ENCODE results near the gene MAP2K6.

MAP2K6 gene

DNA sequence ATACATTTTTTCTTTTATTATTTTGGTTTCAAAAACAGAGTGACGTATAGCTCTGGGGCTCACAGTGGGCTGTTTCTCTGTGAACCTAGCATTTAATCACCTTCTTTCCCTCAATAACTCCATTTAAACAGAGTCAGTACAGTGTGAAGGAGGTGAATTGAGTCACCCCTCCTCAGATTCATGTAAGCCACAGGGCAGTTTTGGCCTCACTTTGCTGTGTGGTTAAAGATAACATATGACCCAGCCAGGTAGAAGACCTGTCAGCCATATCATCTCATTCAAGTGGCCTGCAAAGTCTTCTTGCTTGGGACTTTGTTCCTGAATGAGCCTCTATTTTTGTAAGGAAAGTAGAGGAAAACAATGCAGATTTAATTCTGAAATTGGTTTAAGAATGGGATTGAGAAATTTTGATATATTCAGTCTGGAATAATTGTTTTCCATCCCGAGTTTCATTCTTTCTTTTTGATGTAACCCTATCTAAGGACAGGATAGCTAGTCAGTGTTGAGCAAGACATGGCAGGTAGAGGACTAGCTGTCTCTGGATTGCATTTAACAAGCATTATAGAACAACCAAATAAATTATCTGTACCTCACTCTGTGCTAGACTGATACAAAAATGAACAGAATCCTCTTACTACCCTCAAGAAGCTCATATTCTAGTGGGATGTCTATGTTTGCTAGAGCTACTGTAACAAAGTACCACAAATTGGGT is 13.1 kb downstream of the MAP2K6 start:
- no peak for DNase-seq

DNA sequence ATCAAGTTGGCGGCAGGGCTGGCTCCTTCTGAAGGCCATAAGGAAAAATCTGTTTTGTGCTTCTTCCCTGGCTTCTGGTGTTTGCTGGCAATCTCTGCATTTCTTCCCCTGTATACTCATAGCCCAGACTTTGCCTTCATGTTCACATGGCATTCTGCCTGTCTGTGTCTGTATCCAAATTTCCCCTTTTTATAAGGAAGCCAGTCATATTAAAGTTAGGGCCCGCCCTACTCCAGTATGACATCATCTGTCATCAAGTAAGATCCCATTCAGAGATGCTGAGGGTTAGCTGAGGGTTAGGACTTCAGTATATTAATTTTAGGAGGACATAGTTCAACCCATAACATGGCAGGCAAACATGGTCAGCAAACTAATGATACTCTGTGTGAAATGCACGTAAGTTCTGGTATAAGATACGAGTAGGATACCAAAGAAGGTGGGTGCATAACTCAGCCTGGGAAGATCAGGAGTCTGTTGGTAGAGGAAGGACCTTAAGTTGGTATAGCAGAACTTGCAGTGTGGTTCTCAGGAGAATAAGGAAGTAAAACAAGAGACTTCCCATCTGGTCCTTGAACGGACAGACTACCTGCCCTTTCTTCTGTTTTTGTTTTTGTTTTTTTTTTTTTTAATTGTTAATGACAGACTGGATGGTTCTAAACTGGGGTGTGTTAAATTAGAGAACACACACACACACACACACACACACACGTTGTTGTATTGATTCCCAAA is 13.9 kb downstream of the MAP2K6 start:
- DNase-seq, result no peak

DNA sequence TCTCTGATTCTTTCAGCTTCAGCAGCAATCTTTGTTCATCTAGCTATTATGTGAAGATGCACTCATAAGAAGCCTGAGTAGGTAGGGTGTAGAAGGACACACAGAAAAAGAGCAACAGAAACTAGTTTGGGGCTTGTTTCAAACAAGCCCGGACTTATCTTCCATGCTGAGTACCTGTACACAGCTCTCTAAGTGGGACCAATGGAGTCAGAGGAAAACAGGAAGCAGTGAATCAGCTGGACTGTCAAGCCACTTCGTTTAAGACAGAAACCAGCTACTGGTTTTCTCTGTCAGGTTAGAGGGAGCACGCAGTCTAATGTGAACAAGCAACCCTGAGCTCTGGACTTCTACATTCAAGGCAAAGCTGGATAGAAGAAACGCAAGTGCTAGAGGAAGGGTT is 16.0 kb downstream of the MAP2K6 start:
- no peak for DNase-seq

DNA sequence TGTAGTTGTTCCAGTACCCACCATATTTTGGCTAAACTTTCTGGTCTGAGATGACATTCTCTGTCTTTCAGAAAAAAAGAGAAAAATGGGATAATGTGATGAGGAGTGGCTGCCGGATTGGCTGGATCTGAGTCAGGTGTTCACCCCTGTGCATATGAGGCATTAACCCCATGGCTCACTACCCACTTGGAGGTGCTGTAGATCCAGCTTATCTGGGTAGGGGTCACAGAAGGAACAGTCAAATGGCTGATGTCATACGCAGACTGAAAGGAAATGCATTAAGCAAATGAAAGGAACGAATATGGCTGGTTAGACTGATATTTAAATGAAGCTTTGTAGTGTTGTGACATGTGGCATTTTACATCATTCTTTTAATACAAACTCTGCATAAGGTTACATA is 17.3 kb downstream of the MAP2K6 start:
- DNase-seq, result no peak

DNA sequence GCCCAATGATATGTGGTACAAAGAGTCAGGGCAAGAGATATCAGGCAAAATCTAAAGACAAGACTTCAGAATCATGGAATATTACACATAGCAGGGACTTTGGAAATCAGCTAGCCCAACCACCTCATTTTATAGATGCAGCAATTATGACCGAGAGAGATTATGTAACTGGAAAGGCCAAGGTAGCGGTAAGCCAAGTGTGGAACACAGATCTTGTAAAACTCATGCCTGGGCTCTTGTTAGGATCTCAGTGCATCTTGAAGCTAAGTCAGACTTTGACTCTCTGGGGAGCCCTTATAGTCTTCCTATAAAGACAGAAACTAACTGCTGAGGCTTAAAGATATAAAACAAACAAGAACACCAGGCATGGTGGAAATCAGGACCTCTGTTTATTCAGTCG is 18.6 kb downstream of the MAP2K6 start:
- DNase-seq, result no peak

DNA sequence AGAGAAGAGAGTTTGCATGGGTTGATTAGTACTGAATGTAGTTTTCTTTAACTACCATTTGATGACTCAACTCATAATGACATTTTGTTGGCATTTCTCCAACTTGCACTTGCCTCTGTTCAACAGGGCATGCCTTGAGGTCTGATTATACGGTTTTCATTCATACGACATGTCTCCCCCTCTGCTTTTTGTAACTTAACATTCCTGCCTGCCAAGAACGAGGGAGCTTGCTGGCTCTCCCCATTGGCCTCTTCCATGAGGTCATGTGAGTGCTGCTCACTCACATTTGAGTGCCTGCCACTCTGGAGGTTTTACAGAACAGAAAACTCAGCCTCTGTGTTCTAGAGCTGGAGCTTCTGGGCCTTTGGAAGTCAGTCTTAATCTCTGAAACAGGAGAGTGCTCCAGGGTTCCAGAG is 19.7 kb downstream of the MAP2K6 start:
- peak; percentile 26 for DNase-seq

DNA sequence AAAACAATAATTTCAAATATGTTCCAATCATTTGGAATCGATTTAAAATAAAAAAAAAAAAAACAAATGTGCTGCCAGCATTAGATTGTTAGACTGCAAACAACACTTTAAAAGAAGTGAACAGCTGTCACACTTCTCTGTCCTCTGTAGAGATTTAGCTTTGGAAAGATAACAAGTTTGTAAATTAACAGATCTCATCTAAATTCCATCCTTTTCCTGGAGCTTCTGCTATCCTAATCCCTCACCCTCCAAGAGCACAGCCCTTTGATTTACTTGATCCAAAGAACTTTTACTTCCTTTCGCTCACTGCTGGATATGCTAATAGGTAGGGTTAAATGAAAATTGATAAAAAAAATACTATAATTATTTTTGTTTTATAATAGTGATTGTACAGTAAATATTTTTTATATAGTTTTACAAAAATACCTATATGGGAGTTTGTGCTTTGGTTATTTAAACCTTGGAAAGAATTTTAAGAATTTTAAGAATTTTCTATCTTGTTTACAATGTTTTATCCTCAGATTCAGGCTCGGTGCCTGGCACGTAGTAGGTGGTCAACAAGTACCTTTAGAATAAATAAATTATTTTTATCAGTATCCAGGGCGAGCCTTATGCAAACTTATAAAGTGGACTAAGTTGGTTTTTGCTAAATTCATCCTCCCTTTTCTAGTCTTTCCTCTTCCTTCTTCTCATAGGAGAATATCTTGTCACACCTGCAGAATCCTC is 21.6 kb downstream of the MAP2K6 start:
- DNase-seq, result no peak

DNA sequence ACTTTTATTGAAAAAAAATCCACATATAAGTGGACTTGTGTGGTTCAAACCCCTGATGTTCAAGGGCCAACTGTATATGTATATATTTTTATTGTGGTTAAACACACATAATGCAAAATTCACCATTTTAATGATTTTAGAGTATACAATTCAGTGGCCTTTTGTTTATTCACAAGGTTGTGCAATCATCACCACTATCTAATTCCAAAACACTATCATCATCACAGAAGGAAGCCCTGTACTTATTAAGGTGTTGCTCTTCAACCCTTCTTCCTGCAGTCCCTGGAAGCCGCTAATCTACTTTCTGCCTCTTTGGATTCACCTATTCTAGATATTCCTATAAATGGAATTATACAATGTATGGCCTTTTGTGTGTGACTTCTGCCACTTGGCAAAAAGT is 23.0 kb downstream of the MAP2K6 start:
- no peak for DNase-seq

DNA sequence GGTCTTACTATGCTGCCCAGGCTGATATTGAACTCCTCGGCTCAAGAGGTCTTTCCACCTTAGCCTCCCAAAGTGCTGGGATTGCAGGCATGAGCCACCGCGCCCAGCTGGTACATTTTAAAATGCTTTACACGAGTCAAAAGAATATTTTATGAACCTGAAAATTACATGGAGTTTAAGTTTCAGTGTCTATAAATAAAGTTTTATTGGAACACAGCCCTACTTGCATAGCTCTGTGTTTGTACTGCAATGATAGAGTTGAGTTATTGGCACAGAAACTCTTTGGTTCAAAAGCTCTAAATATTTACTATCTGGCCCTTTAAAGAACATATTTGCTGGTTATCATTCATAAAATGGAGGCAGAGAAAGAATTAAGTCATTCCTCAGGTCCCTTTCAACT is 24.3 kb downstream of the MAP2K6 start:
- DNase-seq, result no peak

DNA sequence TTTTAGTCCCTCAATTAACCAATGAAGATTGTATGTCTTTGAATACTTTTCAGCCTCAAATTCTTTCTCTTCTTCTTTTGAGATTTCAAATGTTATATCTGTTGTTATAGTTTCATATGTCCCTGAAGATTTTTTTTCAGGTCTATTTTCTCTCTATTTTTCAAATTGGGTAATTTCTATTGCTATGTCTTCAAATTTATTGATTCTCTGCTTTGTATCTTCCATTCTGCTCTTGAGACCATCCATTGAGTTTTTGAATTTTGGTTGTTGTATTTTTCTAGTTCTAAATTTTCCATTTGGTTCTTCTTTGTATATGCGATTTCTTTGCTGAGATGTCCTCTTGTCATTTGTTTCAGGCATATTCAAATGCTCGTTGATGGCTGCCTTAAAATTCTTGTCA is 26.7 kb downstream of the MAP2K6 start:
- no peak for DNase-seq

DNA sequence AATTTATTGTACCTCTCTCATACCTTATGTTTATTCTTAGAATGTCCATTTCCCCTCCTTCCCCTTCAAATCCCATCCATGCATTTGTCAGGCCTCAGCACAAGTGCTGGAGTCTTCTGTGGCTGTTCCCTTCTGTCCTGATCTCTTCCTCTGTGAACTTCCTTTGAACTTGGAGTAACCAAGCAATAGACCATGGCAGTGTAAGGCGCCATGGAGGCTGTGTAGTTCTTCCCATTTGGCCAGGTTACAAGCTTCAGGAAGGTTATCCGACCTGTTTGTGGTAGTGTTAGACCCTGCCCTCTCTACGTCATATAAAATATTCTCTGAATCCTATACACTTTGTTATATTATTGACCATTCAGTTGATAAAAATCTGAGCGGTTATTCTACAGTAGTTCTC is 28.6 kb downstream of the MAP2K6 start:
- DNase-seq, result no peak

DNA sequence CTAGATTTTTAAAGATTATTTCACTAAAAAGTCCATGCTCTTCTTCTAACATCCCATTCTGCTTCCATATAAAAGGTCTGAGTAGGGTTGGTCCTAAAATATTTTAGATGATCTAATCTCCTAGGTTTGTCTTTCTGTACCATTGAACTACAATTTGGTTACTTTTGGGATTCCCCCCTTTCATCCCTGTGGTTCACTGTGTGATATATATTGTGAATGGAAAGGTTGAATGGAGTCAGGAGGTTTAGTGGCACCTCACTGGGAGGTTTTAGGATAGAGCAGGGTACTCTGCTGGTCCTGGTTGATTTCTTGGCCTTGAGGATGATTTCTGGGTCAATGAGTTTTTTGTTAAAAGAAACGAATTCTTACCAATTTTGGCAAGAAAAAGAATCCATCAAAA is 29.5 kb downstream of the MAP2K6 start:
- DNase-seq, result no peak

DNA sequence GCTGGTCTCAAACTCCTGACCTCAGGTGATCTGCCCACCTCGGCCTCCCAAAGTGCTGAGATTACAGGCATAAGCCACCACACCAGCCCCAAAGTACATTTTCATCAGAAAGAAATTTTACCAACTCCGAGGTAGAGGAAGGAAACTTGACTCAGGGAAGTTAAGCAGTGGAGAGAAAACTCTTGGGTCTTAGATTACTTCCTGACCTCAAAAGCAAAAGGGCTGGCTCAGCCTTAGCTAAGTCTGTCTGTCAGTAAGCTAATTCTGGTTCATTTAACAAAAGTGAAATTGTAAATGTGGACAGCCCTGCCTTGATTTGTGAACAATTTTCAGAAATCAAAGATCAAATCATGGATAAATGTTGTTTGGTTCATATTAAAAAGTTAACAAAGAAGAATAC is 30.6 kb downstream of the MAP2K6 start:
- DNase-seq, result no peak

DNA sequence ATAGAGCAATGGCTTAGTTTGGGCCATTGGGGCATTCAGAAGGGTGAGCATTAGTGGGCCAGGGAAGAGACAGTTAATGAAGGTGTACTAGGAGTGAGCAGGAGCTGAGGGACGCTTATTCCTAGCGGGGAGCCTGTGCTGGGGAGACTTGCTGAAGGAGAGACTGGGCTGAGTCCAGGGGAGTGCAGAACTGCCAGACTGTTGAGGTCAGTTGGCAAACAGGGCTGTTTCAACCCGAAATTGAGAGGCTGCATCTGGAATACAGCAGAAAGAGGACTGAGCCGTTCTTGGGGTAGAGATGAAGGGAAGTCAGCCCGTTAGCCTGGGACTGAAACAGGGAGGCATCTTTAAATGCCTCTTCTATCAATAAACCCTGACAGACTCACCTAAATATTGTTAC is 33.2 kb downstream of the MAP2K6 start:
- DNase-seq, result peak; percentile 55

DNA sequence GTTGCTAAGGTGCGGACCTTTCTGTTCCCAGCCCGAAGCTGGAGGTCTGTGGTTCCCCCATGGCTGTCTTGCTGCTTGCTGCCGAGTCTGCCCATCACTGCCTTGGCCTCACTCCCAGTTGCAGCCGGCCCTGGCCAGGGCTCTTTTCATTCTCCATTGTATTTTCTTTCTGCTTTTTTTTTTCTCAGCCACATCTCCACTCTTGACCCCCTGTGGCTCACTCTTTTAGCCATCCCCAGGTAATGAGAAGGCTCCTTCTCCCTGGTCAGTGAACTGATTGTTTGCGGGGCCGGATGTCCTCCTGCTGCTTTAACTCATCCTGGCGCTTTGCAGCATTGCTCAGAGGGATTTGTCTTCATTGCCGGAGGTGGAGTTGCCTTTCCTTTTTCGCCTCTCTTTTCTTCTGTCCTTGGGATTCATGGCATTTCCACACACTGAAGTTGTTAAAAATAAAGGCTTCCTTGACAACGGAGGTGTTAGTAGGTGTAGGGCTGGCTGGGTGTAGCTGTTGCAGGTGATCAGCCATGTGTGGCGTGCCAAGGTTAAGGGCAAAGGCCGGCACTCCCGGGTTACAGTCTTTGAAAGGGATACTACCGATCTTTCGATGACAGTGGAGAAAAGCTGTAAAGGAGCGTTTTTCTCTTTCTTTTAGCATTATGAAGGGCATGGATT is 34.1 kb downstream of the MAP2K6 start:
- peak; percentile 63 for DNase-seq

DNA sequence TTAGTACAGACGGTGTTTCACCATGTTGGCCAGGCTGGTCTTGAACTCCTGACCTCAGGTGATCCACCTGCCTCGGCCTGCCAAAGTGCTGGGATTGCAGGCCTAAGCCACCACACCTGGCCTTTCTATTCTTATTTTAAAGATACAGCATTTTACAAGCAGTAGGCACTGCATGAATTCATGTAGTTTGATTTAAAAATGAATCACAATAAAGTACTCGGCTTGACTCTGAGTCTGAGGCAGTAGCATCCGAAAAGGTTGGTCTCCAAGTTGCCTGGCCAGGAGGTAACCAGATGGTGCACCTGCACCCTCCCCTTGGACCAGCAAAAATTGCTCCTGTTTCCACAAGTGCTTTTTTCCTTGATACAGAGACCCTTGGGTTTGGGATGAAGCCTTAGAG is 35.6 kb downstream of the MAP2K6 start:
- DNase-seq, result no peak

DNA sequence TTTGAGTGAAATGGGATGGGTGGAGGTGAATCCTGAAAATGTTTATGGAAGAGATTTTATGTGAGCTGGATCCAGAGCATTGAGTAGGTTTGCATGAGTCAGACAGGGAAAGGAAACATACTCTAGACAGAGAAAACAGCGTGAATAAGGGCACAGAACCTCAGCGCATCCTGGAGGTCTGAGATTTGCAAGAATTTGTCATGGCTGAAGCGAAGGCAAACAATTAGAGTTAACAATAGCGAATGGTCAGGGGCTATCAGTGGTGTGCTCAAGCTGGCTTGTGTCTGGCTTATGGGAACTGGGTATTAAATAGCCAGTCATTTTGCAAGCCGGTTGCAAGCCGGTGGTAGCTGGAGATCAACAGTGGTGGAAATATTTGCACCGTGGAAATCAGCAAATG is 36.4 kb downstream of the MAP2K6 start:
- no peak for DNase-seq

DNA sequence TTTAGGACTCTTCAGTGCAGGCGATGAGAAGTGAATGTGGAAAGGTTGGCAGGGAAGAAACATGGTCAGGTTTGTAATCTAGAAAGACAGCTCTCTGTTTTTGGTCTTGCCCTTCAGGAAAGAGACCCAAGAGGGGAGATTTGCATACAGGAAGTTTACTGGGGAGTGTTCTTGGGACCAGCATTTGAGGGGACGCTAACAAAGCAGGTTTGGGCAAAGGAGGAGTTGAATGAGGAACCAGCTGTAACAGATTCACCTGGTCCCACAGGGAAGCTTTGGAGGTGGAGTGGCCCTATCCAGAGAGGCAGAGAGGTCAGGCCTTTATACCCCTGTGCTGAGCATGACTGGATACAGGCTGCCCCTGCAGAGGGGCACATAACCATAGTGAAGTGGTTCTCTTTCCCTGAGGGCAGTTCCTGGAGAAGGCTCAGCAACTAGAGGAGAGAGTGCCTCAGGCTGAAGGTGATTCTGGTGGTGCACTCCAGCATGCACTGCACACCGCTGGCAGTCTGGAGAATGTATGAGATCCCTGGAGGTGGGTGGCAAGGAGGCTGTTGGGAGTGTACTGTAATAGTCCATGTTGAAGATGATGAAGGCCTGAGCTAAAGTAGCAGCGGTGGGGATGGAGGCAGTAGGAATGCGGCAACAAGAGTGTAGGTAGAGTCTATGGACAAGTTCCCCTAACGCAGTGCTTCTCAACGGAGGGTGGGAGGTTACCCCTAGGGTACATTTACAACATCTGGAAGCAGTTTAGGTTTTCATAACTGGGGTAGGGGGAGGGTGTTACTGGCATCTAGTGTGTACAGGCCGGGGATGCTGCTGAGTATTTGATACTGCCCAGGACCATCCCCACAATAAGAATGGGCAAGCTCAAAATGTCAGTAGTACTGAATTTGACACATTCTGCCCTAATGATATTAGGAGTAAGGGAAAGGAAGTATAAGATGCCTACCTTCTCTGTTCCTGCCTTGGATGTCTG is 37.2 kb downstream of the MAP2K6 start:
- no peak for DNase-seq

DNA sequence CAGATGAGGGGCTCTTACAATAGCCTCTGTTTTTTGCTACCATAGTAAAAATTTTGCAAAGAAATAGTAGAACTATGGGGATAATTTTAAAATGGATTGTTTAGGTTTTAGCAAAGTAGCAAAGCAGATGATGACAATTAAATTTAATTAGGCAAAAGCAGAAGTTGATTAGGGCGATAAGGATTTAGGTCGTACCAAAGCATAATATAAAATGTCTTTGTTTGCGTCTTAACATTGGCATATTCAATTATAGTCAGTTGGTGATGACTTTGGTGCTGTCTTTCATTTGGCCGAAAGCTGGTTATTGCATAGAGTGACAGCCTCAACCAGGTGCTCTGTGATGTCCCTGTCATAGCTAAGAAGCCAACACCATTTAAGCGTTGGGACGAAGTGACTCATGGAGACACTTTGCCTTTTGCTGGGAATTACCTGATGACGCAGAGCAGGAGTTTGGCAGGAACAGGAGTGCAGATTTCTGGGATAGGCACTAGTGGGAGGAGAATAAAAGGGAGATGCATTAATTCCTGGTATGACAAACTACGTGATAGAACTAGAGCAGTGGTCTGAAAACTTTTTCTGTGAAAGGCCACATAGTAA is 38.3 kb downstream of the MAP2K6 start:
- DNase-seq, result no peak

DNA sequence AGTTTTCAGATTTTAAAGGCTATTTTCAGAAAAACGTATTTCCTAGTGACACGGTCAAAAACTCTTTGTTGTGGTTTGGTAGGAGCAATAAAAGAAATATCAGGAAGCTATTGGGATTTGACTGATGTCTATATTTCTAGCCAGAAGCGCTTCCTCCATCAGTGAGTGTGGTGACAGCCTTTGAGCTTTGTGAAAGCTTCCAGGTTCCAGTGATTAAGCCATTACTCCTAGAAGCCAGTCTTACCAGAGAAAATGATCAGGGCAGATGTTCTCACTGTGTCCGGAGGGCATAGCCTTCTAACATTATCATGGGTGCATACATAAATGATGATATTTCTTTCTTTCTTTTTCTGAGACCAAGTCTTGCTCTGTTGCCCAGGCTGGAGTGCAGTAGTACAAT is 39.6 kb downstream of the MAP2K6 start:
- DNase-seq, result no peak

DNA sequence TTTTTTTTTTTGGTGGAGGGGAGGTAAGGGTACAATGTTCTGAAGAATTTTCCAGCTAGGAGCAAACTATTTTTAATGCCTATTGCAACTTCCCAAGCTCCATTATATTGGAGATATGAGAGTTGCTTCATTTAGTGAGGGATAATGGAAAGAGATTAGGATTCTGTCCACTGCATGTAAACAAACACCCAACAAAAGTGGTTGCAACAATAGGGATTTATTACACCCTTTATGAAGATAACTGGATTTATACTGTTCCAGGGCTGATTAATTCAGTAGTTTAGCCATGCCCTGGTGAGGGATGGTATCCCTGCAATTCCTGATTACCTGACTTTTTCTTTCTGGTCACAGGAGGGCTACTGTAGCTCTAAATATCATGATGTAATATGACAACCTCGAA is 40.5 kb downstream of the MAP2K6 start:
- DNase-seq, result no peak

DNA sequence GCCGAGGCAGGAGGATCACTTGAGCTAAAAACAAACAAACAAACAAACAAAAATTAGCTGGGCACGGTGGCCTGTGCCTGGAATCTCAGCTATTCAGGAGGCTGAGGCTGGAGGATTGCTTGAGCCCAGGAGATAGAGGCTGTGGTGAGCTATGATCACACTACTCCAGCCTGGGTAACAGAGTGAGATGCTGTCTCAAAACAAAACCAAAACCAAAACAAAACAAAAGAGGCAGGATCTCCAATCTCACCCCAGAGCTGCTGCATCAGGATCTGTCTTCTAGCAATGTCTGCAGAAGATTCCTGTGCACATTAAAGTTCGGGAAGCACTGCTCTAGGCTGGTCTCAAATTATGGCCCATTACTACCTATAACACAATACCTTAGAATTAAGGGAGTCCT is 43.1 kb downstream of the MAP2K6 start:
- DNase-seq, result no peak

All from right hindlimb (tissue), 1 donor.